Peyer's patch (tissue), 4 donors: ENCODE data around the gene PIEZO1. TPM values are rescaled to one million over a fixed set of nuclear protein-coding genes. Genes with fewer than 3 reads are reported as not detected.

Experiments used
- DNase-seq, 3 donors: peaks; one replicate each; pipeline ENCODE4 v3.0.0-alpha.2; 2017 to 2019
- H3K27ac ChIP-seq, 4 donors: fragments of 200-600 bp; sonication (generic); one replicate each; pipeline ENCODE4 v1.5.1; 2016 to 2019
- H3K27me3 ChIP-seq, 2 donors: fragments of 200-600 bp; sonication (generic); one replicate each; pipeline ENCODE4 v1.5.1; 2019
- H3K36me3 ChIP-seq, 3 donors: fragments of 200-600 bp; sonication (generic); one replicate each; pipeline ENCODE4 v1.5.1; 2016 to 2019
- H3K4me1 ChIP-seq, 4 donors: fragments of 200-600 bp; sonication (generic); one replicate each; pipeline ENCODE4 v1.5.1; 2016 to 2019
- H3K4me3 ChIP-seq, 4 donors: fragments of 200-600 bp; sonication (generic); 1 replicate in 3 of 4; 2 replicates in 1 of 4; pipeline ENCODE4 v1.5.1; 2016 to 2019; ENCODE audit warnings: mild to moderate bottlenecking in 1 of 4
- H3K9me3 ChIP-seq, 4 donors: fragments of 200-600 bp; sonication (generic); one replicate each; pipeline ENCODE4 v1.5.1; 2016 to 2019; ENCODE audit warnings: mild to moderate bottlenecking in 1 of 4
- CTCF ChIP-seq, 6 experiments: fragments of 450-650 bp in 4 of 6; fragments of 200-600 bp in 2 of 6; sonication (generic) in 1 of 6; IDR thresholded peaks; one replicate each; pipeline ENCODE4 v1.5.1; 2017 to 2019; ENCODE audit warnings: antibody characterized with exemption in 6 of 6, mild to moderate bottlenecking in 3 of 6, moderate library complexity in 1 of 6
- POLR2A ChIP-seq, 2 donors: fragments of 450-650 bp; IDR thresholded peaks; one replicate each; pipeline ENCODE4 v1.5.1; 2017; ENCODE audit warnings: antibody characterized with exemption in 2 of 2, mild to moderate bottlenecking in 2 of 2, moderate library complexity in 2 of 2
- total RNA-seq, 4 donors: library from RNA; depleted of rRNA; stranded (reverse); fragments of >200 nt; gene quantifications; one replicate each; pipeline ENCODE4 v1.1.0, GENCODE V29; 2016

PIEZO1 gene
- total RNA-seq, 4 donors from 2014 or later = 76.9 to 218 (median 183) TPM

DNA sequence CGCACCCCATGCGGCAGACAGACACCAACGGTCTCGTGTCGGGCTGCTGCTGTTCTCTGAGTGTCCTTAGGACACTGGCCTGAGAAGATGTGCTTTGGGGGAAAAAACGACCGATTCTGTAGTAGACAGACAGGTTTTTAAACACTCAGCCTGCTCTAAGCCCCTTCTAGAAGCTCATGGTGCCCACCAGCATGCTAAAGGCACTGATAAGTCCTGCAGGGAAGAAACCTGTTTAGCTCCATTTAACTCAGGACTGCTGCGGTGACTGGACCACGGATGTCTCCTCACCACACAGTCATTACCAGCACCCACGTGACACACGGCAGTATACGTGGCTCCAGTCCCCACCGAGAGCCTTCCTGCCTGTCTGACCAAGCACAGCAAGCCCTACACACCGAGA lies 45.8 kb upstream of the PIEZO1 start:
- H3K4me3 ChIP-seq = no peak overlapping the region
- H3K36me3 ChIP-seq = peaks cover 0 to 38% (median 0%) of the 10 kb centered on the region in 3 donors
- H3K9me3 ChIP-seq = no peaks in the 10 kb centered on the region
- H3K27ac ChIP-seq = peak overlapping the region in 3 of 4 donors; percentile 38 to 72 (median 52)
- H3K27me3 ChIP-seq = no peaks in the 10 kb centered on the region
- H3K4me1 ChIP-seq = peaks cover 0 to 9% (median under 1%) of the 10 kb centered on the region in 4 donors
- no peak for TF ChIP-seq POLR2A (IDR thresholded peaks at IDR 0.05)
- no peak for TF ChIP-seq CTCF (IDR thresholded peaks at IDR 0.05)
- no peak for DNase-seq

DNA sequence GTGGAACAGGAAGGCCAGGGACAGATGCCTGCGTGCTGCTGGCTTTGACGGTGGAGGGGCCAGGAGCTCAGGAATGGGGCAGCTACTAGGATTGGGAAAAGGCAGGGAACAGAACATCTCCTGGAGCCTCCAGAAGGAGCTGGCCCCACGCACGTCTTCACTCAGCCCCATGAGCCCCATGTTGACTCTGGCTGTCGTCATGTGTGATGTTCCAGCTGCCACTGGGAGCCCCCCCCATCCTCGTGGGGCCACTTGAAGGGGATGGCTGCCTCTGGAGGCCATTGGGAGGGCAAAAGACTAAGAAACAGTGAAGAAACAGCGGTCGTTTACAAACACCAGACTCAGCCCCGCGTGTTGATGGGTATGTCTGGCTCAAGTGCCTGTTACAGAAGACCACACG lies 45.2 kb upstream of the PIEZO1 start:
- peaks cover 0 to 9% (median 2%) of the 10 kb centered on the region in 4 donors for H3K4me1 ChIP-seq
- no peaks in the 10 kb centered on the region for H3K27me3 ChIP-seq
- no peak overlapping the region for H3K4me3 ChIP-seq
- no peak for TF ChIP-seq POLR2A (IDR thresholded peaks at IDR 0.05)
- TF ChIP-seq CTCF (IDR thresholded peaks at IDR 0.05) = no peak
- peaks cover 0 to 34% (median 0%) of the 10 kb centered on the region in 3 donors for H3K36me3 ChIP-seq
- no peaks in the 10 kb centered on the region for H3K9me3 ChIP-seq
- peak overlapping the region in 3 of 4 donors; percentile 38 to 72 (median 52) for H3K27ac ChIP-seq
- DNase-seq = peak in 1 of 3 donors; percentile 67

- TF ChIP-seq CTCF (IDR thresholded peaks at IDR 0.05) (no peak), POLR2A (IDR thresholded peaks at IDR 0.05) (no peak)
- H3K9me3 ChIP-seq = no peaks in the 10 kb centered on the region
- no peak for DNase-seq
- peaks cover 0 to 9% (median 2%) of the 10 kb centered on the region in 4 donors for H3K4me1 ChIP-seq
- no peak overlapping the region for H3K4me3 ChIP-seq
- H3K27me3 ChIP-seq = no peaks in the 10 kb centered on the region
- peaks cover 0 to 42% (median 0%) of the 10 kb centered on the region in 3 donors for H3K36me3 ChIP-seq
- no peak overlapping the region for H3K27ac ChIP-seq
Measured at GRCh38 chr16:88828711-88829110, 43.7 kb upstream of the PIEZO1 start.

- Histone ChIP-seq H3K36me3 (peaks cover 0 to 48% (median 0%) of the 10 kb centered on the region in 3 donors), H3K9me3 (no peaks in the 10 kb centered on the region), H3K27me3 (no peaks in the 10 kb centered on the region), H3K4me3 (no peak overlapping the region), H3K27ac (no peak overlapping the region), H3K4me1 (peaks cover 0 to 9% (median 2%) of the 10 kb centered on the region in 4 donors)
- no peak for DNase-seq
- no peak for TF ChIP-seq CTCF (IDR thresholded peaks at IDR 0.05)
- no peak for TF ChIP-seq POLR2A (IDR thresholded peaks at IDR 0.05)
Measured at GRCh38 chr16:88827727-88828126, 42.7 kb upstream of the PIEZO1 start.

DNA sequence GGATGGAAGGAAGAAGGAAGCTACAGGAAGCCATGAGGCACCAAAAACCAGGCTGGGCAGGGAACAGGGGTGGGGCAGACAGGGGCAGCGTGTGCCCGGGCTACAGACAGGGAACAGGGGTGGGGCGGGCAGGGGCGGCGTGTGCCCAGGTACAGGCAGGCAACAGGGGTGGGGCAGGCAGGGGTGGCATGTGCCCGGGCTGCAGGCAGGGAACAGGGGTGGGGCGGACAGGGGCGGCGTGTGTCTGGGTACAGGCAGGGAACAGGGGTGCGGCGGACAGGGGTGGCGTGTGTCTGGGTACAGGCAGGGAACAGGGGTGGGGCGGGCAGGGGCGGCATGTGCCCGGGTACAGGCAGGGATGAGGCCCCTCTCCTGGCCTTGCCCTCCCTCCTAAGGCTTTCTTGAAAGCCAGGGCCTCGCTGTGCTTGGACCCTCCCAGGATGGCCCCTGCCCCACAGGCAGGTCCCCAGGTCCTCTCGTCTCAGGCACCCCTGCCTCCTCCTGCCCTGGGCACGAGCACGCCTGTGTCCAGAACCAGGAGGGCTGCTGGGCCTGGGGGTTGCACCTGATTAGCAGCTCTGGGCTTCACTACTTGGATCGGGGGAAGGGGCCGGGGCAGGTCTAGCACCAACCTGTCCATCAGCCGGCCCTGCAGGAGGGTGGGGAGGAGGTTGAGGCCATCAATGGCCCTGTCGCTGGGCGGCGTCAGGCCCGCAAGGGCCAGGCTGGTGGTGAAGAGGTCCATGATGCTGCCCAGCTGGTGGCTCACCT lies 41.2 kb upstream of the PIEZO1 start:
- no peak overlapping the region for H3K4me3 ChIP-seq
- H3K36me3 ChIP-seq = peaks cover 0 to 58% (median 0%) of the 10 kb centered on the region in 3 donors
- no peaks in the 10 kb centered on the region for H3K9me3 ChIP-seq
- peak in 2 of 3 donors; percentile 80 to 88 for DNase-seq
- peaks cover 0 to 9% (median 2%) of the 10 kb centered on the region in 4 donors for H3K4me1 ChIP-seq
- no peak for TF ChIP-seq CTCF (IDR thresholded peaks at IDR 0.05)
- TF ChIP-seq POLR2A (IDR thresholded peaks at IDR 0.05) = no peak
- H3K27ac ChIP-seq = peak overlapping the region in 1 of 4 donors; percentile 63
- no peaks in the 10 kb centered on the region for H3K27me3 ChIP-seq
